Activated T-cell treated with anti-CD3 and anti-CD28 coated beads, Interleukin-2, amount 50 U/mL, for 1 hour (primary cell): Measurements from ENCODE around the gene PPEF2.
"Not testable (repeated sequence)": the region's sequence is repeated elsewhere in the genome, so short reads cannot be mapped to it uniquely, and the experiment has no call there.

Source experiments
- DNase-seq: peaks from one replicate; pipeline ENCODE4 v3.0.0-alpha.2; 2020

PPEF2 gene, protein sequence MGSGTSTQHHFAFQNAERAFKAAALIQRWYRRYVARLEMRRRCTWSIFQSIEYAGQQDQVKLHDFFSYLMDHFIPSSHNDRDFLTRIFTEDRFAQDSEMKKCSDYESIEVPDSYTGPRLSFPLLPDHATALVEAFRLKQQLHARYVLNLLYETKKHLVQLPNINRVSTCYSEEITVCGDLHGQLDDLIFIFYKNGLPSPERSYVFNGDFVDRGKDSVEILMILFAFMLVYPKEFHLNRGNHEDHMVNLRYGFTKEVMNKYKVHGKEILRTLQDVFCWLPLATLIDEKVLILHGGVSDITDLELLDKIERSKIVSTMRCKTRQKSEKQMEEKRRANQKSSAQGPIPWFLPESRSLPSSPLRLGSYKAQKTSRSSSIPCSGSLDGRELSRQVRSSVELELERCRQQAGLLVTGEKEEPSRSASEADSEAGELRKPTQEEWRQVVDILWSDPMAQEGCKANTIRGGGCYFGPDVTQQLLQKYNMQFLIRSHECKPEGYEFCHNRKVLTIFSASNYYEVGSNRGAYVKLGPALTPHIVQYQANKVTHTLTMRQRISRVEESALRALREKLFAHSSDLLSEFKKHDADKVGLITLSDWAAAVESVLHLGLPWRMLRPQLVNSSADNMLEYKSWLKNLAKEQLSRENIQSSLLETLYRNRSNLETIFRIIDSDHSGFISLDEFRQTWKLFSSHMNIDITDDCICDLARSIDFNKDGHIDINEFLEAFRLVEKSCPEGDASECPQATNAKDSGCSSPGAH

DNA sequence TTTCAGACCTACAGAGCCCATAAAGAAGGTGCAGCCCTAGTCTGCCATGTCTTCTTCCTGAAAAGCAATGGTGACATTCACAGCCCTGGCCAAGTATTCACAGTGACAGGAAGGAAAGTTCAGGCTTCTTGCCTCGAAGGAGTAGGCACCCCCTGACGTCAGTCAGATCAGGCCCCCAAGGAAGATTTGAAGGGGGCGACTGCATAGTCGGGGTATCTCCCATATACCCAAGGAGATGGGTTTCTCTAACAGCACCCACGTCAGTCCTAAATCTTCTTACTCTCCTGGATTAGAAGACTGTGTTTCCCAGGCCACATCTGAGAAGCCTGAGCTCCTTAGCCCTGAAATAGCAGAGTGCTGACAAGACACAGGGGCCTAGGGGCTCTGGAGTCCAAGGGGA lies at the start of gene PPEF2:
TSS of gene PPEF2 (minus strand) at position 101 of the 400 bp plus-strand sequence. CDS start 6,127 bp downstream, outside the sequence.
- no peak for DNase-seq

DNA sequence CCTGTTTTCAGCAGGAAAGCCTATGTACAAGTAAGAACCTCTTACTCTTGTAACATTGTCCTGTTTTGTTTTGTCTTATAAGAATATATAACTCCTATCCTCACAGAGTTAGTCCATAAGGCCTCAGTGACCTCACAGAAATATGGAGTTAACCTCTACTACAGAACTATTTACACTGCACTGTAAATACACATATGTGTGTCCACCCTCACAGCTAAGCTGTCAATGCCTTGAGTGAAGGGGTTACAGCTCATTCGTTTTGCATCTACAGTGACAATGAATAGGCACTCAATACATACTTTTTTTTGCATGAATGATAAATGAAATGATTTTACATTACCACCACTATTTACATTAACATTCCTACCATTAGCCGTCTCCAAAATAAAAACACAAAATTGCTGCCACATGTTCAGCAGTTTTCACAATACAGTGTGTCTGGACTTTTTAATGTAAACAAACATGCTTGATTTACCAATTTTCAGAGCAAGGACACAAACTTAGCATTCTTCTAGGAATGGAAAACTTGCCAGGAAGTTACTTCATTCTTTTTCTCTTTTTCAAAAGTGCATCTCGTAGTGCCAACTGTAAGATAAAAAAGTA lies 48.1 kb upstream of the PPEF2 start:
- DNase-seq, result no peak

DNA sequence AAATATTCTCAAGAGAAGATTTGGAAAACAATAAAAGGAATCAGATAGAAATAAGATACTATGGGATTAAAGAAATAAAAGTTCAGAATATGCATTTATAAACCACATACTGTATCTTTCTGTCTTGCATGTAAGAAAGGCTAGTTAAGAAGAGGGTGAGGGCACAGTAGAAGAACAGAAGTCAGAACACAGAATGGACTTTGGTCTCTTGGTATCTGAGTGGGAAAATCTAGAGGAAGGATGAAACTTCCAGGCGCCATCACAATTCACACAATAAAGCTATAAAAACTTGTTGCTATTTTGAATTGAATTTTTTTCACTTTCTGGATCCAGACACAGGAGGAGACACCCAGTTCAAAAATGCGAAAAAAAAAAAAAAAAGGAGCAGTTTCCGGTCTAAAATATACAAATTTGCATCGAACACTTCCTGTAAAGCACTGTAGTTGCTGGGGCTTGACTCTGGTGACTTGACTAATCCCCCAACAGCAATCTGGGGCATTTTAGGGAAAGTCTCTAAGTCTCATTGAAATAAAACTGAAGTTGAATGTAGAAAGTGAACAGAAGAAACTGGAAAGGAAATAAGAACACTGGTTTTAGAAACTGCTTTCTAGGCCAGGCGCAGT lies 46.7 kb upstream of the PPEF2 start:
- DNase-seq, result no peak

DNA sequence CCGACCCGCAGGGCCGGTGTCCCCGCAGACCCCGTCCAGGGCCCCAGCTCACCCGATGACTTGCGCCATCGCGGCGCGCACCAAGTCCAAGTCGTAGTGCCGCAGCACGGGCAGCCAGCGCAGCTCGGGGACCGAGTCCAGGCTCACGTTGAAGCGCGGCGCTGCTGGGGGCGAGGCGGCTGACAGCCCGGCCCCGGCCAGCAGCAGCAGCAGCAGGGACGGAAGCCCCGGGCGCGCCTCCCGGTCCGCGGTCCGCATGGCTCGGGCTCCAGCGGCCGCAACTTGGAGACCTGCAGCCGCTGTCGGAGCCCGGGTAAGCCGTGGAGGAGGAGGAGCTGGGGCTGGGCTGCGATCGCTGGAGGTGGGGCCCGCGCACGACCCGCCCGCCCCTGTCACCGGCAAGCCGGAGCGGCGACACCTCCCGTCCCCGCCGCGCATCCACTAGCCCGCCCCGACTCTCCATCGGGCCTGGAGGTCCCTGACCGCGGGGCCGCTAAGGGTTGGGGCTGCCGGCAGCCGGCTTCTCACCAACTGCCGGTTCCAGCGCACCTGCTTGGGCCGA lies 38.5 kb upstream of the PPEF2 start, which contains the start of gene NAAA:
TSS of gene NAAA (minus strand) at position 322 of the 562 bp plus-strand sequence. CDS start at position 258, 64 bp downstream.
- DNase-seq, result peak; percentile 82

DNA sequence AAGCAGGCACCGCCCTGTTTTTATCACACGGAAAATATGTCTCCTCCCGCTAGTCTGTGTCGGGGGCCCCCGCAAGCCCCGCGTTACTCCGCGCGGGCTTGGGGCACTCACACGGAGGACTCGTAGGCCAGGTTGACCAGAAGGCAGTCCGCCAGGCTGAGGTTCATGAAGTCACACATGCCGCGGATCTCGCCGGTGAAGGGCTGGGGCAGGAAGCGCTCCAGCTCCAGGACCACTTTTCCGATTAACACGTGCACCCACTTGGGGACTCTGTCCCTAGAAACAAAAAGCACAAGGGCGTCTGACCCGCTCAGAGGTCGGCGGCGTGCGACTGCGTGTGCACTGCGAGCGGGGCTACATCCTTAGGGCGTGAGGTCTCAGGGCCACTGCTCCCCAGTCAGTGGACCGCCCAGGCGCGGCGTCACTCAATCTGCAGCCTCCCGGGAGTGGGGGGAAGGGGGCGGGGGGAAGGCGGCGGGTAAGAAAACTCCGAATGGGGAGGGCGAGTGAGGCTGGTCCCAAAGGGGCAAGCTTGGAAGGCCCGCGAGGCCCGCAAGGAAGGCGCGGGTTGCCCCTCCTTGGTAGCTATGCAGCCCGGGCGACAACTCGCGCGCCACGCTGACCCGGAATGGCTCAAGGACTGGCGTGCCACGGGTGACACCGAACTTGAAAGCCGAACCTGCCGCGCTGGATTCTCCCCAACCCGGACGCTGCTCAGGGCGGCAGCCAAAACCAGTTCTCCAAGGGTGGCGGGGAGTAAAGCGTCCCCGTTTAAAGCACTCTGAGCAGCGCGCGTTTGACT lies 37.8 kb upstream of the PPEF2 start:
- peak; percentile 74 for DNase-seq

DNA sequence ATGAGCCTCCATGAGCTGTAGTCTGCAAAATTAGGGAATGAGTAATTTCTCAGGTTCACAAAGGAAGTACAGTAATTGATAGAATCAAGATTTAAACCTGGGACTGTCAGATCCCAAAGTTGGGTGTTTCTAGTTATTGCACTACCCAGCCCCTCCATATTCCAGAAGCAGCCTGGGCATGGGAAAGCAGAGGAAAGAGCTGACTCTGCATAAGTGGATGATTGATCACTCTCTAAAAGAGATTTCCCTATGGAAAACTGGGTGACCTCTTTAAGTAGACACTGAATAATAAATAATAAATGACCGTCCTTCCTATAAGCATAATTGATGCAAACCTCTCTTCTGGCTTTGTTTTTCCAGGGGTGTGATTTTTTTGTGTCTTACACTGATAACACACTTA lies 33.4 kb upstream of the PPEF2 start:
- DNase-seq, result no peak

DNA sequence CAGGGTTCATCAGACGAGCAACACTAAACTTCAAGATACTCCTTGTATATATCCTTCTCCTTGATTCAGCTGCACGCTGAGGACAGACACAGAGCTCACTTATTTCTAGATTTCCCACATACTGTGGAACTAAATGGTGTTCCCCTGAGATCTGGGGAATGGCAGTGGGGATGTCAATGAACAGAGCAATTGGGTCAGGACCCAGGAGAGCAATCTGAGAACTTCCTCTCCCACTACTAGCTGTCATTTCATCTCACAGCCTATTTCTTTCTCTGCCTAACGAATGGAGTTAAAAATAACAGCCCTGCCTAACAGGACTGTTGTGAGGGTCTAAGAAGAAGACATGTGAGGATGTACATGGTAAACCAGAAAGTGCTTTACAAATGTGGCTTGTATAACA lies 27.9 kb upstream of the PPEF2 start:
- no peak for DNase-seq

DNA sequence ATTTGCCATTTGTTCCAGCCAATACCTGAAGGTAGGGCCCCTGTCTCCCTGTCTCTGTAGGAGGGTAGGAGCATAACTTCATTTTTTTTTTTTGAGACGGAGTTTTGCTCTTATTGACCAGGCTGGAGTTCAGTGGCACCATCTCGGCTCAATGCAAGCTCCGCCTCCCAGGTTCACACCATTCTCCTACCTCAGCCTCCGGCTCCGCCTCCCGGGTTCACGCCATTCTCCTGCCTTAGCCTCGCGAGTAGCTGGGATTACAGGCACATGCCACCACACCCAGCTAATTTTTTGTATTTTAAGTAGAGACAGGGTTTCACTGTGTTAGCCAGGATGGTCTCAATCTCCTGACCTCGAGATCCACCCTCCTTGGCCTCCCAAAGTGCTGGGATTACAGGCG lies 22.7 kb upstream of the PPEF2 start:
- DNase-seq, result not testable (repeated sequence)

DNA sequence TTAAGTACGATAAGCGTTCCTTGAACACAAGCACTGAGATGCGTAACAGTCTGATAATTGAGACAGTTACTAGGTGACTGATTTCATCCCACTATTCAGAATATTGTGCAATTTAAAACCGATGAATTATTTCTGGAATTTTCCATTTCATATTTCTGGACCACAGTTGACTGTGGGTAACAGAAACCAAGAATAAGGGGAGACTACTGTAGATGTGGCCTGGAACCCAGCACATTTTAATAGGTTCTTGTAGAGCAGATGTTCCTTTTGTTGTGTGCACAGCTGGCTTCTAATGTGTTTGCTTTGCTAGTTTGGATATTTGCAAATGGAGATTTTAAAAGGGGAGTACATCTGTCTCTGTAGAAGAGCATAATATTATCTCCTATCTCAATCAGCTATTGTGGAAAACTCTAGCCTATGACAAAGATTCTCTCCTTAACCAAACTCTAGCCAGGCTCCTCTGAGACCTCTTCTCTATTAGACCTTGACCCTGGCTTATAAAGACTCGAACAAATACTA lies 22.1 kb upstream of the PPEF2 start:
- no peak for DNase-seq

DNA sequence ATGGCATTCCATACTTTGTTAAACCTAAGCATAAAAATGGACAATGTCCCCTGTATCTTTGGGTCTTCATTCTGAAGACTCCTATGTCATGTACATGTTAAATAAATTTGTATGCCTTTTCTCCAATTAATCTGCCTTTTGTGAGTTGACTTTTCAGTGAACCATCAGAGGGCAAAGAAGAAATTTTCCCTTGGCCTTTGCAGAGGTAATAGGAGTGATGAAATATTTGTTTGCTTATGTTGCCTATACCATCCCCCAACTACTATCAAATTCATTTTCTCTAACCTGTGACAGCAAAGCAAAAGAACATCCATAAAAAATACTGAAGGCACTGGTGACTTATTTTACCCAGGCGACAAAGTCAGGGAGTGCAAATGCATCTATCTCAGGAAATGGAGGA lies 20.3 kb upstream of the PPEF2 start:
- no peak for DNase-seq

DNA sequence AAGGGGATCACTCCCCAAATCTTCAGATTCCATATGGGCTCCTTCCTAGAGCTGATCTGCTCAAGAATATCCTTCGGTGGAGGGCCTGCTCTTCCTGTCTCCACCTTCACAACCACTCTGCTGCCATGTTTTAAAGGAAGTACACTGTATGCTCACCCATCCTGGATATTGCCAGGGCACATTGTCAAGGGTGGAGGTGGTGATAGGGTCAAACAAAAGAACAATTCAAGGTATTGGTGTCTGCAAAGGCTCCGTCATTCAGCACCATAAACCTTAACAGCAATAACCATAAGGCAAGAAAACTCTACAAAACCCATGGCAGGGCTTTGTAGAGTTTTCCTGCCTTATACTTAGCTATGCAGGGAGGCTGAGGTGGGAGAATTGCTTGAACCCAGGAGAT lies 19.7 kb upstream of the PPEF2 start:
- DNase-seq, result no peak

DNA sequence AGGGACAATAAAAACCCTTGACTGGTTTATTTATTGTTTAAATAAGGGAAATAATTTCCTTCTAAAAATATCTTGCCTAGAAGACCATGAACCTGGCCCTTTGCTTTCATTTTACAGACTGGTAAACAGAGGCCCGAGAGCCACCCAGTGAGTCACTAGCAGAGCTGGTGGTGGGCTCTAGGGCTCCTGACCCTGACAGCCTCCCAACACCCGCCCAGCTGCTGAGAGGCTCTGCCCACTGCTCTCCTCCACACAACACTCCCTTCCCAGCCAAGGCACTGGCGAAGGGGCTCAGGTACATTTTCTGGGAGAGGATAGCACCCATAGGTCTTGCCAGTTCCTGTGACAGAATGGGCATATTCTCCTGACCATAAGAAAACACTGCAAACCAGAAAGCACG lies 18.1 kb upstream of the PPEF2 start:
- DNase-seq, result no peak

DNA sequence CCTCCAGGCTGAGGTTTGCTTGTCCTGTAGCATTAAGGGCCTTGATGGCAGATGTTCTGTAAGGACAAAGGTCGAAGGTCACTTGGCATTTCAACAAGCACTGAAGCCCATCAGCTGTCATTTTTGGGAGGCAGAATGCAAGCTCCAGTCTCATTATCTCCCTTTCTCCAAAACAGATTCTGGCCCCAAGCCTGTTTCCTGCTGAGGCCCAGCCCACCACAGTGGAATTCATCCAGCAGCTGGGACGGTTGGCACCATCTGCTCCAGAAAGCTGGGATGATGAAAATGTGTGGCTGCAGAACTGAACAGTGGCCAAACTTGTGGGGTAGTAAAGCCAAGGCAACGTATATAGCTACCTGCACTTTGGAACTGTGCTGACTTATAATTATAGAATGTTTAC lies 17.7 kb upstream of the PPEF2 start:
- no peak for DNase-seq

DNA sequence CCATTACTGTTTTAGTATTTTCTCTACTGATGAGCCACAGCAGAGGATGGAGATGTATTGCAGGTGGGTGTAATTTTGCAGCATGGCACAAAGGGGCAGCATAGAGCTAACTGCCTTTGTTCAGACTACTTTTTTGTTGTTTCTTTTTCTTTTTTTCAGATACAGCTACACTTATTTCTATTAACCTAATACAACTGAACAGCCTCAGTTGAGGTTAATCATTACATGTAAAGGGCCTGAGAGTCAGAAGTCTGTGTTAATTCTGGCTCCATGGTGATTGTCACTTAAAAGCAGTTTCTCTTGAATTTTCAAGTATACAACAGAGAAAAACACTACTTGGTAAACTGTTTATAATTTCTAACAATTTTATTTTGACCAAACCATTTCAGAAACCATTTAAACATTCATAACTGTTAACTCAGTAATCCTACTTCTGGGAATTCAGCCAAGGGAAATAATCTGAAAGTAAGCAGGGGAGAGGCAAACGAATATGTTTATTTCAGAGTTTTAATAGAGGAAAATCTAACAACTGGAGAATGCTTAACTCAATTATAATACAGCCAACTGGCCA lies 13.9 kb upstream of the PPEF2 start:
- no peak for DNase-seq

DNA sequence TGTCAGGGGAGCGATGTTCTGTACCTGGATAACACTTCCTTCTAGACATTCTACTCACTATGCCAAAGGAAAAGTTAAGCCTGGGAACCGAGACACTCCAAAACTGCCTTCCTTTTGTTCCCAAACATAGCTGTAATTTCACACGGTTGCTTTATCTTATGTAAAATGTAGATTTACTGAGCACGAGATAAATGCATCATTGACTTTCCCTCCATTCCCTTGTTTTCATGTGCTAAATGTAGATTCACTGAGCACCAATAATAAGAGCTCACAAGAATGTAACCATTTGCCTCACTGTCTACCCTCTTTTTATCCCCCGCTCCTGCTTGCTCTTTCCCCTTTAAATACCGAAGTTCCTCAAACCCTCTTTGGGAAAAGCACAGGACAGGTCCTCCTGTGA lies 10.7 kb upstream of the PPEF2 start:
- DNase-seq, result no peak

DNA sequence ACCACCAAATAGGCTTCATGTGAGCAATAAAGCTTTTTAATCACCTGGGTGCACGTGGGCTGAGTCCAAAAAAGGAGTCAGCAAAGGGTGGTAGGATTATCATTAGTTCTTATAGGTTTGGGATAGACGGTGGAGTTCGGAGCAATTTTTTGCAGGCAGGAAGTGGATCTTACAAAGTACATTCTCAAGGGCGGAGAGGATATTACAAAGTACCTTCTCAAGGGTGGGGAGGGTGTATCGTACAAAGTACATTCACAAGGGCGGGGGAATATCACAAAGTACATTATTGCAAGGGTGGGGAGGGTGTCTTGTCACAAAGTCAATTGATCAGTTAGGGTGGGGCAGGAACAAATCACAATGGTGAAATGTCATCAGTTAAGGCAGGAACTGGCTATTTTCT lies 8.6 kb upstream of the PPEF2 start:
- DNase-seq, result not testable (repeated sequence)

DNA sequence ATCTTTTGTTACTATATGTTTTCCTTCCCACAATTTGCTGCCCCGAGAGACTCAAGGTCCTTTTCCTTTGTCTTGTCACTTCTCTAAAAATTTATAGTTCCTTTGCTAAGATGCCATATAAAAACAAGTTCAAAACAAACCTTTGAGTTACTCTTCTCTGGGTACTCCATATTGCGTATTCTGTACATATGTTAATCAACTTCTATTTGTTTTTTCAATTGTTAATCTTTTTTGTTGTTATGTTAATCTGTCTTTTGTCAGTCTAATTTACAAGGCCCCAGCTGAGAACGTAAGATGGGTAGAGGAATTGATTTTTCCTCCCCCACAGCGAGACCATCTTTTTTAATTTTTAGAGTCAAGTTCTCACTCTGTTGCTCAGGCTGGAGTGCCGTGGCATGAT lies 7.2 kb upstream of the PPEF2 start:
- DNase-seq, result no peak

DNA sequence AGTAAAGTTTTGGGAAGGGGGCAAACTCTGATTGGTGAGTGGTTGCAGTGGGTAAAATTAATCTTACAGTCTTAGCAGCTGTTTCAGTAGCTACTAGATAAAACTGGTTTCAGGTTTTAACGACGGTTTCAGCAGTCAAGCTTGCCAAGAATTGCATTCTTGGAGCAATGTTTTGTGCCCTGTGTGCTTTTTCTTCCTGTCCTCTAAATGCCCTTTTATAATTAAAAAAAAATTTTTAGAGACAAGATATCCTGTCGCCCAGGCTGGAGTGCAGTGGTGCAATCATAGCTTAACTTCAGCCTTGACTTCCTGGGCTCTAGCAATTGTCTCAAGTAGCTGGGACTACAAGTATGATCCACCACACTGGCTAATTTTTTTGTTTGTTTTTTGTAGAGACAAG lies 6.3 kb upstream of the PPEF2 start:
- no peak for DNase-seq

DNA sequence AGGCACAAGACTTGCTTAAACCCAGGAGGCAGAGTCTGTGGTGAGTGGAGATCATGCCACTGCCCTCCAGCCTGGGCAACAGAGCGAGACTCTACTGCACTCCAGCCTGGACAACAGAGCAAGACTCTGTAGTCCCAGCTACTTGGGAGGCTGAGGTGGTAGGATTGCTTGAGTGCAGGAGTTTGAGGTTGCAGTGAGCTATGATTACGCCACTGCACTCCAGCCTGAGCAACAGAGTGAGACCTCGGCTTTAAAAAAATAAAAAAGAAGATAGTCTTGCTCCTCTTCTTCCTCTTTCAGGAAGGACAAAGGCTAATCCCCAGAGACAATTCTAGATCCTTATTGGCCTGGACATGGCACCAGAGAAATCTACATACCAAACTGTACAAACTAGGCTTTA lies 5.7 kb upstream of the PPEF2 start:
- no peak for DNase-seq

DNA sequence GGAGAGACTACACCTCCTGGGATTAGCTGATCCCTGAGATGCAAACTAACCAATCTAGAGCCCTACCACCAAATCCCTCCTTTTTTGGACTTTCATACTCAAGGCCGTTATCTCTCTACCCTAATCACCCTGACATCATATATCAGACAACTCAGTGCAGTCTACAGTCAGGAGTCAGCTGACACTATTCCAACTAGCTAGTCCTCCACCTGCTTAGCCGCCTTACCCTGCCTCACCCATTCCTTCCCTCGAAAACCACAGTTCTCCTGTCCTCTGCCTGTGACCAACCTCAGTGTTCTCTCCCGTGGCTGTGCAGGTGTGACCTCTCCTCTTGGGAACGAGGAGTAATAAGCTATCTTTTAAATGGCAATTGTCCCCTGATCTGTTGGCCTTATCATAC lies 1.8 kb upstream of the PPEF2 start:
- no peak for DNase-seq

DNA sequence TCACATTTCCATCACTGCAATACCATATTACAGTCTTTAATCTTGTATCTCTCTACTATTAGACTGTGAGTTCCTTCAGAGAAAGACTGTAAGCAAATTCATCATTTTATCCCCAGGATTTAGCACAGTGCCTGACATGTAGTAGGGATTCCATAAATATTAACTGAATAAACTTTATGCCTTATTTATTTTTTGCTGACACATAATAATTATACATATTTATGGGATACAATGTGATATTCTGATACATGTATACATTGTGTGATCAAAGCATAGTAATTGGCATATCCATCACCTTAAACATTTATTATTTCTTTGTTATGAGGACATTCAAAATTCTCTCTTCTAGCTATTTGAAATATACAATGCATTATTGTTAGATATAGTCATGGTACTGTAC lies 3.7 kb downstream of the PPEF2 start:
- DNase-seq, result no peak
